Osteoblast (primary cell): ENCODE data around the gene HOXC13. TPM values are rescaled to one million over a fixed set of nuclear protein-coding genes. Genes with fewer than 3 reads are reported as not detected.

Experiments used
- DNase-seq: peaks from one replicate; pipeline ENCODE4 v3.0.0; 2011; ENCODE audit warnings: low spot score, mixed read lengths; ENCODE audit not compliant: insufficient read length; ENCODE audit errors: missing footprints
- H2AFZ ChIP-seq: 2 replicates; pipeline ENCODE4 v1.6.0; 2011; ENCODE audit warnings: mild to moderate bottlenecking, low read length
- H3K27ac ChIP-seq: 2 replicates; pipeline ENCODE4 v1.5.1; 2011; ENCODE audit warnings: mild to moderate bottlenecking, low read depth, low read length, moderate library complexity
- H3K27me3 ChIP-seq: 2 replicates; pipeline ENCODE4 v1.6.0; 2012; ENCODE audit warnings: mild to moderate bottlenecking, control low read depth, inconsistent platforms, low read length, moderate library complexity; ENCODE audit not compliant: insufficient read depth
- H3K36me3 ChIP-seq: 2 replicates; pipeline ENCODE4 v1.5.1; 2011; ENCODE audit warnings: mild to moderate bottlenecking, low read length, control low read depth, moderate library complexity; ENCODE audit not compliant: insufficient read depth
- H3K4me1 ChIP-seq: 2 replicates; pipeline ENCODE4 v1.5.1; 2011; ENCODE audit warnings: mild to moderate bottlenecking, low read length, control low read depth, moderate library complexity; ENCODE audit not compliant: insufficient read depth
- H3K4me2 ChIP-seq: 2 replicates; pipeline ENCODE4 v1.6.0; 2011; ENCODE audit warnings: mild to moderate bottlenecking, low read length; ENCODE audit not compliant: insufficient read depth
- H3K4me3 ChIP-seq: fragments of 200-600 bp; sonication (generic); 3 replicates; pipeline ENCODE4 v1.5.1; 2012; ENCODE audit warnings: mild to moderate bottlenecking, low read length, inconsistent platforms; ENCODE audit not compliant: insufficient read depth
- H3K79me2 ChIP-seq: 2 replicates; pipeline ENCODE4 v1.6.0; 2012; ENCODE audit warnings: mild to moderate bottlenecking, low read length, control low read depth, inconsistent platforms; ENCODE audit not compliant: insufficient read depth
- H3K9me3 ChIP-seq: 2 replicates; pipeline ENCODE4 v1.5.1; 2011; ENCODE audit warnings: low read depth, low read length, control low read depth
- H4K20me1 ChIP-seq: 2 replicates; pipeline ENCODE4 v1.6.0; 2012; ENCODE audit warnings: mild to moderate bottlenecking, low read length, control low read depth; ENCODE audit not compliant: insufficient read depth
- total RNA-seq: library from RNA; depleted of rRNA; stranded (reverse); fragments of >200 nt; gene quantifications from 2 replicates; pipeline ENCODE4 v1.2.3, GENCODE V29; 2012
- TF ChIP-seq, protein P1 (sequence below): IDR thresholded peaks from 2 replicates; pipeline ENCODE4 v1.5.1; 2011; ENCODE audit warnings: mild to moderate bottlenecking, low read depth, low read length, moderate library complexity; ENCODE audit errors: extremely low read depth

Gene HOXC13
- total RNA-seq, 1 donor: not detected

GRCh38 chr12:53972152-53972702 lies 33.6 kb downstream of the HOXC13 start:
- H3K36me3 ChIP-seq: no peaks in the 10 kb centered on the region
- peak overlapping the region; percentile 89 for H3K4me2 ChIP-seq
- H3K4me1 ChIP-seq: peaks cover 9% of the 10 kb centered on the region
- peak overlapping the region; percentile 83 for H3K4me3 ChIP-seq
- no peak overlapping the region for H3K27ac ChIP-seq
- H3K27me3 ChIP-seq: peaks cover 32% of the 10 kb centered on the region
- no peak for DNase-seq
- H4K20me1 ChIP-seq: no peaks in the 10 kb centered on the region
- no peak overlapping the region for H2AFZ ChIP-seq
- TF ChIP-seq, protein P1, sequence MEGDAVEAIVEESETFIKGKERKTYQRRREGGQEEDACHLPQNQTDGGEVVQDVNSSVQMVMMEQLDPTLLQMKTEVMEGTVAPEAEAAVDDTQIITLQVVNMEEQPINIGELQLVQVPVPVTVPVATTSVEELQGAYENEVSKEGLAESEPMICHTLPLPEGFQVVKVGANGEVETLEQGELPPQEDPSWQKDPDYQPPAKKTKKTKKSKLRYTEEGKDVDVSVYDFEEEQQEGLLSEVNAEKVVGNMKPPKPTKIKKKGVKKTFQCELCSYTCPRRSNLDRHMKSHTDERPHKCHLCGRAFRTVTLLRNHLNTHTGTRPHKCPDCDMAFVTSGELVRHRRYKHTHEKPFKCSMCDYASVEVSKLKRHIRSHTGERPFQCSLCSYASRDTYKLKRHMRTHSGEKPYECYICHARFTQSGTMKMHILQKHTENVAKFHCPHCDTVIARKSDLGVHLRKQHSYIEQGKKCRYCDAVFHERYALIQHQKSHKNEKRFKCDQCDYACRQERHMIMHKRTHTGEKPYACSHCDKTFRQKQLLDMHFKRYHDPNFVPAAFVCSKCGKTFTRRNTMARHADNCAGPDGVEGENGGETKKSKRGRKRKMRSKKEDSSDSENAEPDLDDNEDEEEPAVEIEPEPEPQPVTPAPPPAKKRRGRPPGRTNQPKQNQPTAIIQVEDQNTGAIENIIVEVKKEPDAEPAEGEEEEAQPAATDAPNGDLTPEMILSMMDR: no peak
- H3K79me2 ChIP-seq: no peaks in the 10 kb centered on the region
- no peaks in the 10 kb centered on the region for H3K9me3 ChIP-seq

DNA sequence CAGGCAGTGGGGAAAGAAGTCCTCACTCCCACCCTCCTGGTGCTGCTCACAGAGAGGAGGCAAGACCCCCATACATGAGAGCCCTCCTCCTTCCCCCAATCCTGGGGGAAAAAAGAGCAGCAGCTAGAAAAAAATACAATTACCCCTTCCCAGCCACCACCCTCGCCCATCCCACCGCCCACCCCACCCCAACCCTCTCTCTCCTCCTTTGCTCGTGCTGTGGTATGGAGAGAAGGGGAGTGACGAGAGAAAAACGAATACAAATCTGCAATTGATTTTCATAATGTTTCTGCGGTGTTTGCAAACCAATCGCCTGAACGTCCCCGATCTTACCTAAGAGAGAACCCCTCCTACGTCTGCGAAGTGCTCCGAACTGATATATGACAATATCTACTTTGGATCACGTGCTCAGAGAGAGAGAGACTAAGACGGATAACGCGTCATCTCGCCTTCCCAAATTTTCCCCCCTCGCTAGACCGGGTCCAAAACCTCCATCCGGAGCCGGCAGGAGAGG lies 34.1 kb downstream of the HOXC13 start, which contains the start of gene HOXC11:
HOXC11 (plus strand) TSS at position 405 of the 514 bp plus-strand sequence. CDS start 116 bp downstream, outside the sequence.
- Histone ChIP-seq H4K20me1 (no peaks in the 10 kb centered on the region), H3K36me3 (no peaks in the 10 kb centered on the region), H3K4me2 (peak within 1 kb of the TSS; percentile 89), H3K27ac (peak within 1 kb of the TSS; percentile 4), H3K4me1 (peaks cover 9% of the 10 kb centered on the region), H3K27me3 (peaks cover 30% of the 10 kb centered on the region), H3K4me3 (peak within 1 kb of the TSS; percentile 83), H3K79me2 (no peaks in the 10 kb centered on the region), H3K9me3 (no peaks in the 10 kb centered on the region), H2AFZ (peak within 1 kb of the TSS; percentile 87)
- no peak for DNase-seq
- TF ChIP-seq, protein P1: no peak

- Histone ChIP-seq H3K4me1 (peaks cover 9% of the 10 kb centered on the region), H3K27me3 (peaks cover 30% of the 10 kb centered on the region), H3K79me2 (no peaks in the 10 kb centered on the region), H2AFZ (peak overlapping the region; percentile 87), H3K4me3 (peak overlapping the region; percentile 83), H3K4me2 (peak overlapping the region; percentile 89), H3K36me3 (no peaks in the 10 kb centered on the region), H3K9me3 (no peaks in the 10 kb centered on the region), H3K27ac (peak overlapping the region; percentile 4), H4K20me1 (no peaks in the 10 kb centered on the region)
- TF ChIP-seq, protein P1: no peak
- DNase-seq: peak; percentile 94
These were observed 34.8 kb downstream of the HOXC13 start for GRCh38 chr12:53973236-53974042.
